Measurements from ENCODE around the gene CASP2. TPM values are rescaled to one million over a fixed set of nuclear protein-coding genes. Genes with fewer than 3 reads are reported as not detected.

Gene CASP2
- total RNA-seq, 2 donors from 2014 or later: 4.6 to 9.3 TPM

DNA sequence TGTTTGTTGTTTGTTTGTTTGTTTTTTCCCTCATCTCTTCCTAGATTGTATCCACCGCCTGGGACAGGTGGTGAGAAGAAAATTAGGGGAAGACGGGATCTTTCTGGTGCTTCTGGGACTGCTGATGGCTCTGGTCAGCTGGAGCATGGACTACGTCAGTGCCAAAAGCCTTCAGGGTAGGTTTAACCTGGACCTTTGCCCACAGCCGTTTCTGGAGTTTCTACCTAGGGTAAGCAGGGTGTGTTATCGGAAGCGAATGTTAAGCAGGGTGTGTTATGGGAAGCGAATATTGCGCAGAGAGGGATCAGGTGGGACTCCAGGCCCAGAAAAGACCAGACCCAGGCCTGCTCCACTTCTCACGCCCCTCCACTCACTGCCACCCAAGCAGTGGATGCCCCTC, 32.5 kb downstream of the CASP2 start:
- 53 to 62% methylated on average over 8 to 9 of the region's 9 CpGs for WGBS, 2 donors
- no peaks in the 10 kb centered on the region for H3K27me3 ChIP-seq
- intact Hi-C loops (cut with DNase I): no loop called here
- no peaks in the 10 kb centered on the region for H3K9me3 ChIP-seq
- H3K4me1 ChIP-seq: no peaks in the 10 kb centered on the region
- H3K36me3 ChIP-seq (replicated peaks in 1 of 2; ENCODE audit: insufficient read depth in 1 of 2, low read depth in 2 of 2): no peaks in the 10 kb centered on the region
- ATAC-seq: no peak
- TF ChIP-seq, protein P1, sequence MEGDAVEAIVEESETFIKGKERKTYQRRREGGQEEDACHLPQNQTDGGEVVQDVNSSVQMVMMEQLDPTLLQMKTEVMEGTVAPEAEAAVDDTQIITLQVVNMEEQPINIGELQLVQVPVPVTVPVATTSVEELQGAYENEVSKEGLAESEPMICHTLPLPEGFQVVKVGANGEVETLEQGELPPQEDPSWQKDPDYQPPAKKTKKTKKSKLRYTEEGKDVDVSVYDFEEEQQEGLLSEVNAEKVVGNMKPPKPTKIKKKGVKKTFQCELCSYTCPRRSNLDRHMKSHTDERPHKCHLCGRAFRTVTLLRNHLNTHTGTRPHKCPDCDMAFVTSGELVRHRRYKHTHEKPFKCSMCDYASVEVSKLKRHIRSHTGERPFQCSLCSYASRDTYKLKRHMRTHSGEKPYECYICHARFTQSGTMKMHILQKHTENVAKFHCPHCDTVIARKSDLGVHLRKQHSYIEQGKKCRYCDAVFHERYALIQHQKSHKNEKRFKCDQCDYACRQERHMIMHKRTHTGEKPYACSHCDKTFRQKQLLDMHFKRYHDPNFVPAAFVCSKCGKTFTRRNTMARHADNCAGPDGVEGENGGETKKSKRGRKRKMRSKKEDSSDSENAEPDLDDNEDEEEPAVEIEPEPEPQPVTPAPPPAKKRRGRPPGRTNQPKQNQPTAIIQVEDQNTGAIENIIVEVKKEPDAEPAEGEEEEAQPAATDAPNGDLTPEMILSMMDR (IDR thresholded peaks at IDR 0.05): no peak
- TF ChIP-seq POLR2A (IDR thresholded peaks at IDR 0.05): no peak
- DNase-seq: peak in 1 of 4 donors; percentile 32
- no peak overlapping the region for H3K4me3 ChIP-seq
- no peak overlapping the region for H3K27ac ChIP-seq

DNA sequence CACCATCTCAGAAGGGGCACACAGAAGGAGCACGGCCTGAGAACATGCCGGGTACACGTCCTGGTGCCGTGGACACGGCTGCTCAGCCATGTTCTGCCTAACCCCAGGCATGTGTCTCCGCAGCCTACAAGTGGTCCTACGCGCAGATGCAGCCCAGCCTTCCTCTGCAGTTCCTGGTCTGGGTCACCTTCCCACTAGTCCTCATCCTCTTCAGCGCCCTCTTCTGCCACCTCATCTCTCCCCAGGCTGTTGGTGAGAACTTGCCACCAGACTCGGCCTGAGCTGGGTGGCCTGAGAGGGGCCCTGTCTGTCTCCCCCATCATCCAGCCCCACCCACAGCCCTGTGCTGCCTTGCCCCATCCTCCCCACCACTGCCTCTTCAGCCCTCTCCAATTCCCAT, 33.1 kb downstream of the CASP2 start:
- TF ChIP-seq POLR2A (IDR thresholded peaks at IDR 0.05): no peak
- TF ChIP-seq, protein P1 (IDR thresholded peaks at IDR 0.05): no peak
- intact Hi-C loops (cut with DNase I): no loop called here
- Histone ChIP-seq H3K36me3 (replicated peaks in 1 of 2; ENCODE audit: insufficient read depth in 1 of 2, low read depth in 2 of 2) (no peaks in the 10 kb centered on the region), H3K4me1 (no peaks in the 10 kb centered on the region), H3K4me3 (no peak overlapping the region), H3K27me3 (no peaks in the 10 kb centered on the region), H3K9me3 (no peaks in the 10 kb centered on the region), H3K27ac (no peak overlapping the region)
- DNase-seq (no peak), ATAC-seq (no peak)
- WGBS, 2 donors: 60 to 92% methylated on average over 2 to 9 of the region's 10 CpGs

DNA sequence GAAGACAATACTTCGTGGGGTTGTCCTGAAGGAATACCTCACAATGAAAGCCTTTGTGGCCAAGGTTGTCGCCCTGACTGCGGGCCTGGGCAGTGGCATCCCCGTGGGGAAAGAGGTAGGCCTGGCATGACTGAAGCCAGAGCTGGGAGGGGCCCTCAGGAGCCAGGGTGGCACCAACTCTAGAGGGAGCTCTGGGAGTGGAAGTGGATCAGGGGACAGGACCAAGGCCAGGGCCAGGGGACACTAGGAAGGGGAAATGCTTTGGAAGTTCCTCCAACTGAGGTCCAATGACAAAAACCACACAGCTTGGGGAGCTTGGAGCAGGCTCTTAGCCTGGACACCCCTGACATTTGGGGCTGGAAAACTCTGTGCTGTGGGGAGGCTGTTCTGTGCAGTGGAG, 33.6 kb downstream of the CASP2 start:
- Histone ChIP-seq H3K4me1 (no peaks in the 10 kb centered on the region), H3K9me3 (no peaks in the 10 kb centered on the region), H3K27me3 (no peaks in the 10 kb centered on the region), H3K27ac (no peak overlapping the region), H3K4me3 (no peak overlapping the region), H3K36me3 (replicated peaks in 1 of 2; ENCODE audit: insufficient read depth in 1 of 2, low read depth in 2 of 2) (no peaks in the 10 kb centered on the region)
- DNase-seq: peak in 1 of 4 donors; percentile 36
- TF ChIP-seq, protein P1 (IDR thresholded peaks at IDR 0.05): peak in 2 of 7 experiments; percentile 8 to 20
- no peak for TF ChIP-seq POLR2A (IDR thresholded peaks at IDR 0.05)
- no peak for ATAC-seq
- WGBS, 2 donors: 61 to 65% methylated on average over 4 of the region's 4 CpGs
- intact Hi-C loops (cut with DNase I): no loop called here

DNA sequence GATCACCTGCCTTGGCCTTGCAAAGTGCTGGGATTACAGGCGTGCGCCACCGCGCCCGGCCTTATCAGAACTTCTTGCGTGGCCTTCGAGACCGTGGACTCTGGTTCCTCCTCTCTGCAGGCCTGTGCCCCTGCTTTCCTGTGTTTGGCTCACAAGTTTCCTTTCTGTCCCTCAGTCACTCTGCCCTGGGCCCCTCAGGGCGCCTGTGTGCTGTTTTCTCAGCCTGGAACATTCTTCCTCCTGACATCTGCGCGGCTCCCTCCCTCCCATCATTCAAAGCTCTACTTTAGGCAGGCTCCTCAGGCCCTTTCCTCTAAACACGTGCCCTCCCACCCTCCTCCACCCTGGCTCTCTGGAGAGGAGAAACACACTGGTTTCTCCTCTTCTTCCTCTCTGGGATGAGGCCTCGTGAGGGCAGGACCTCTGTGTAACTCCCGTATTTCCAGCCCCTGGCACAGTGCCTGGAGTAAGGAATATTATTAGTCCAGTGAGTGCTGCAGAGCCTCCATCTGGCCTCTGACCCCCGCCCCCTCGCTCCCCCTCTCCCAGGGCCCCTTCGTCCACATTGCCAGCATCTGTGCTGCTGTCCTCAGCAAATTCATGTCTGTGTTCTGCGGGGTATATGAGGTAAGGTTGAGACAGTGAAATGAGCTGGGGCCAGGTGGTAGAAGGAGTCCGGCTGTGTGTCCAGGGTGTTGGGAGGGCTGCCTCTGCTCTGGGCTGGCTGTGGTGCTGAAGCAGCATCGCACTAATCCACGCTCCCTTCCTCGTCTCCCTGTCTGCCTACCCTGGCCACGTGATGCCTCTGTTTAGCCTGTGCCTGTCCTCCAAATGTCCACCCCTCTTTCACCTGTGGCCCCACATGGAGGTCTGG, 34.8 kb downstream of the CASP2 start:
- no peak for TF ChIP-seq POLR2A (IDR thresholded peaks at IDR 0.05)
- TF ChIP-seq, protein P1 (IDR thresholded peaks at IDR 0.05): no peak
- Histone ChIP-seq H3K4me1 (no peaks in the 10 kb centered on the region), H3K27ac (no peak overlapping the region), H3K9me3 (no peaks in the 10 kb centered on the region), H3K4me3 (no peak overlapping the region), H3K27me3 (no peaks in the 10 kb centered on the region), H3K36me3 (replicated peaks in 1 of 2; ENCODE audit: insufficient read depth in 1 of 2, low read depth in 2 of 2) (no peaks in the 10 kb centered on the region)
- ATAC-seq: no peak
- WGBS, 2 donors: 76 to 80% methylated on average over 21 to 23 of the region's 23 CpGs
- no peak for DNase-seq
- intact Hi-C loops (cut with DNase I): no loop called here

DNA sequence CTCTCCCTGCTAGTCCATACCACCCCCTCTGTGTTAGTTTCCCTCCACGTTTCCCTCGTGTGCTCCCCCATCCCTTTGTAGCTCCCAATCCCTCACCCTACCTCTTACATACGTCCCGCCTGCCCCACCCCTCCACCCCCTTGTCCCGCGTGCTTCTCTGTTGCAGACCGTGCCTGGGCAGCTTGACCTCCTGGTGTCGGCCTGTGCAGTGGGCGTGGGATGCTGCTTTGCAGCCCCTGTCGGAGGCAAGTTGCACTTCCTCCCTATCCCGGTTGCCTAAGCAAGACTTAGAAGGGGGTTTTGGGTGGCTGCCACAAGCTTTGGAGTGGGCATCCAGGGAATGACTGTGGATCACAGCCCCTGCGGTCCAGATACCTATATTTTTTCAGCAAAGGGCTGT, 35.5 kb downstream of the CASP2 start:
- Histone ChIP-seq H3K9me3 (no peaks in the 10 kb centered on the region), H3K27me3 (no peaks in the 10 kb centered on the region), H3K4me1 (no peaks in the 10 kb centered on the region), H3K36me3 (replicated peaks in 1 of 2; ENCODE audit: insufficient read depth in 1 of 2, low read depth in 2 of 2) (no peaks in the 10 kb centered on the region), H3K27ac (no peak overlapping the region), H3K4me3 (no peak overlapping the region)
- WGBS, 2 donors: 67 to 77% methylated on average over 12 of the region's 12 CpGs
- ATAC-seq (no peak), DNase-seq (no peak)
- intact Hi-C loops (cut with DNase I): no loop called here
- TF ChIP-seq, protein P1 (IDR thresholded peaks at IDR 0.05): no peak
- no peak for TF ChIP-seq POLR2A (IDR thresholded peaks at IDR 0.05)
